ENCODE measurements around the gene DIS3L2. TPM values are rescaled to one million over a fixed set of nuclear protein-coding genes. Genes with fewer than 3 reads are reported as not detected.
"Not testable (repeated sequence)": the region's sequence is repeated elsewhere in the genome, so short reads cannot be mapped to it uniquely, and the experiment has no call there.

The DIS3L2 gene
- total RNA-seq, 1 donor from 2014 or later = 17.0 TPM

- TF ChIP-seq CTCF (IDR thresholded peaks at IDR 0.05; ENCODE audit: borderline replicate concordance) = peak; percentile 23
- Histone ChIP-seq H3K9me3 (replicated peaks) (no peaks in the 10 kb centered on the region), H3K36me3 (no peaks in the 10 kb centered on the region), H3K4me1 (no peaks in the 10 kb centered on the region), H3K27ac (replicated peaks) (no peak overlapping the region), H3K4me3 (no peak overlapping the region), H3K27me3 (ENCODE audit: low read depth) (peaks cover 24% of the 10 kb centered on the region)
- DNase-seq = no peak
- intact Hi-C loops (cut with micrococcal nuclease) = no loop called here
Observed at GRCh38 chr2:232365621-232366321, 404.3 kb downstream of the DIS3L2 start.

GRCh38 chr2:232366461-232366860 is 404.9 kb downstream of the DIS3L2 start:
- H3K4me3 ChIP-seq; H3K4me1 ChIP-seq; intact Hi-C loops (cut with micrococcal nuclease); H3K27ac ChIP-seq (replicated peaks); H3K9me3 ChIP-seq (replicated peaks); DNase-seq; H3K36me3 ChIP-seq: not testable (repeated sequence)
- peaks cover 24% of the 10 kb centered on the region for H3K27me3 ChIP-seq (ENCODE audit: low read depth)

GRCh38 chr2:232367016-232367415 is 405.5 kb downstream of the DIS3L2 start:
- no peak for DNase-seq
- H3K9me3 ChIP-seq (replicated peaks) = no peaks in the 10 kb centered on the region
- TF ChIP-seq CTCF (IDR thresholded peaks at IDR 0.05; ENCODE audit: borderline replicate concordance) = no peak

GRCh38 chr2:232367591-232368233 is 406.2 kb downstream of the DIS3L2 start:
- Histone ChIP-seq H3K4me3 (no peak overlapping the region), H3K36me3 (no peaks in the 10 kb centered on the region), H3K27me3 (ENCODE audit: low read depth) (peaks cover 35% of the 10 kb centered on the region), H3K4me1 (no peaks in the 10 kb centered on the region), H3K9me3 (replicated peaks) (no peaks in the 10 kb centered on the region), H3K27ac (replicated peaks) (no peak overlapping the region)
- no peak for DNase-seq
- TF ChIP-seq CTCF (IDR thresholded peaks at IDR 0.05; ENCODE audit: borderline replicate concordance) = no peak
- intact Hi-C loops (cut with micrococcal nuclease) = no loop called here

More at GRCh38 chr2:232367016-232367415, 405.5 kb downstream of the DIS3L2 start:
- intact Hi-C loops (cut with micrococcal nuclease) = no loop called here
- no peaks in the 10 kb centered on the region for H3K36me3 ChIP-seq
- peaks cover 28% of the 10 kb centered on the region for H3K27me3 ChIP-seq (ENCODE audit: low read depth)
- no peak overlapping the region for H3K27ac ChIP-seq (replicated peaks)
- H3K4me3 ChIP-seq = no peak overlapping the region
- H3K4me1 ChIP-seq = no peaks in the 10 kb centered on the region

GRCh38 chr2:232368311-232368731 is 406.8 kb downstream of the DIS3L2 start:
- H3K27me3 ChIP-seq (ENCODE audit: low read depth) = peaks cover 38% of the 10 kb centered on the region
- no peaks in the 10 kb centered on the region for H3K9me3 ChIP-seq (replicated peaks)
- H3K27ac ChIP-seq (replicated peaks) = no peak overlapping the region
- no peak for DNase-seq
- H3K4me1 ChIP-seq = no peaks in the 10 kb centered on the region
- H3K36me3 ChIP-seq = no peaks in the 10 kb centered on the region
- no peak for TF ChIP-seq CTCF (IDR thresholded peaks at IDR 0.05; ENCODE audit: borderline replicate concordance)
- H3K4me3 ChIP-seq = no peak overlapping the region
- intact Hi-C loops (cut with micrococcal nuclease) = no loop called here

Measured in left ventricle myocardium inferior (tissue), 1 donor.